ENCODE results near the gene LRP2.

The LRP2 gene

DNA sequence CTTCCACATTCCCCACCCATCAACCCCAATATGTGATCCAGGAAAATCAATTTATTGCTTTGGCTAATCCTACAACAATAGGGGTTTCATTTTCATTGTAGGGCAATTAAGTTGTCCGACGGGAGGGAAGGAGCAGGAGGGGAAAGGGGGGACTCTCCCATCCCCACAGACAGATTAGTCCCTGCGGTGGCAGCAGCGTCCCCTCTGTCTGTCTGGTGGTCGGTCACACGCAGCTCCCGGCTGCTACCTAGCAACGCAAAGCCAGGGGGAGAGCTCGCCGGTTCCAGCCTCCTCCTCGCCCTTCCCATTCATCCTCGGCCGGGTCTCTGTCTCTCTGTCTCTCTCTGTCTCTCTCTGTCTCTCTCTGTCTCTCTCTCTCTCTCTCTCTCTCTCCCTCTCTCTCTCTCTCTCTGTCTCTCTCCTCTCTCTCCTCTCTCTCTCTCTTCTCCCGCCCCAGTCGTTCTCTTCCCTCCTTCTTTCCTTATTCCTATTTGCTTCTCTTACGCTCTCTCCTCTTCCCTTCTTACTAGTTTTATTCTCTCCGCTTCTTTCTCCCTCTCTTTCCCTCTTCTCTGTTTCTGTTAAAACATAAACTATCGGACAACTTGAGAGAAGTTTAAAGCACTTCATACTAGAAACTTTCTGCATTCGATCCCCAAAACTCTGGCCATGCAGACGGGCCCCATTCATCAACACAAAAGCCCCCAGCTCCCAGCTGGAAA lies 1.2 kb downstream of the LRP2 start (continued):
- TF ChIP-seq, protein P1, sequence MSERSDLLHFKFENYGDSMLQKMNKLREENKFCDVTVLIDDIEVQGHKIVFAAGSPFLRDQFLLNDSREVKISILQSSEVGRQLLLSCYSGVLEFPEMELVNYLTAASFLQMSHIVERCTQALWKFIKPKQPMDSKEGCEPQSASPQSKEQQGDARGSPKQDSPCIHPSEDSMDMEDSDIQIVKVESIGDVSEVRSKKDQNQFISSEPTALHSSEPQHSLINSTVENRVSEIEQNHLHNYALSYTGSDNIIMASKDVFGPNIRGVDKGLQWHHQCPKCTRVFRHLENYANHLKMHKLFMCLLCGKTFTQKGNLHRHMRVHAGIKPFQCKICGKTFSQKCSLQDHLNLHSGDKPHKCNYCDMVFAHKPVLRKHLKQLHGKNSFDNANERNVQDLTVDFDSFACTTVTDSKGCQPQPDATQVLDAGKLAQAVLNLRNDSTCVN (tag by site-specific recombination; optimal IDR thresholded peaks at IDR 0.05) = no peak
- TF ChIP-seq ZNF169 (tag by site-specific recombination; IDR thresholded peaks at IDR 0.05) (no peak), ZNF335 (tag by site-specific recombination; conservative IDR thresholded peaks at IDR 0.05) (peak; percentile 66), PRDM1 (tag by site-specific recombination; IDR thresholded peaks at IDR 0.05) (peak; percentile 57), YY1 (tag by site-specific recombination; IDR thresholded peaks at IDR 0.05) (no peak), SP2 (tag by site-specific recombination; IDR thresholded peaks at IDR 0.05) (no peak), ZBTB48 (tag by site-specific recombination; IDR thresholded peaks at IDR 0.05) (0 out of 2 replicates have a peak, but pooled peaks have one; percentile 48), GLI2 (tag by site-specific recombination; IDR thresholded peaks at IDR 0.05; ENCODE audit: borderline replicate concordance, low read depth) (no peak), ZNF514 (tag by site-specific recombination; IDR thresholded peaks at IDR 0.05) (no peak), HOXC10 (CRISPR knock-in tag; IDR thresholded peaks at IDR 0.05) (no peak), ZNF24 (tag by site-specific recombination; IDR thresholded peaks at IDR 0.05) (no peak), ZNF776 (tag by site-specific recombination; IDR thresholded peaks at IDR 0.05; ENCODE audit: borderline replicate concordance) (no peak), ZNF274 (IDR thresholded peaks at IDR 0.05; ENCODE audit: low read length) (no peak), ZNF274 (tag by site-specific recombination; IDR thresholded peaks at IDR 0.05; ENCODE audit: borderline replicate concordance) (no peak), EGR2 (tag by site-specific recombination; IDR thresholded peaks at IDR 0.05; ENCODE audit: low read depth) (no peak), ZNF37A (tag by site-specific recombination; IDR thresholded peaks at IDR 0.05) (no peak), ZNF561 (tag by site-specific recombination; IDR thresholded peaks at IDR 0.05; ENCODE audit: borderline replicate concordance) (no peak), ZNF48 (tag by site-specific recombination; IDR thresholded peaks at IDR 0.05) (no peak), KLF16 (tag by site-specific recombination; IDR thresholded peaks at IDR 0.05) (no peak), SP3 (tag by site-specific recombination; IDR thresholded peaks at IDR 0.05) (no peak), ZNF529 (tag by site-specific recombination; IDR thresholded peaks at IDR 0.05; ENCODE audit: insufficient replicate concordance) (no peak), KLF8 (tag by site-specific recombination; IDR thresholded peaks at IDR 0.05) (no peak), ZSCAN23 (tag by site-specific recombination; IDR thresholded peaks at IDR 0.05) (no peak), ZNF391 (tag by site-specific recombination; IDR thresholded peaks at IDR 0.05; ENCODE audit: borderline replicate concordance, low read depth) (no peak), ZNF292 (tag by site-specific recombination; IDR thresholded peaks at IDR 0.05; ENCODE audit: borderline replicate concordance, low read depth) (no peak)
- TF ChIP-seq, protein P2, sequence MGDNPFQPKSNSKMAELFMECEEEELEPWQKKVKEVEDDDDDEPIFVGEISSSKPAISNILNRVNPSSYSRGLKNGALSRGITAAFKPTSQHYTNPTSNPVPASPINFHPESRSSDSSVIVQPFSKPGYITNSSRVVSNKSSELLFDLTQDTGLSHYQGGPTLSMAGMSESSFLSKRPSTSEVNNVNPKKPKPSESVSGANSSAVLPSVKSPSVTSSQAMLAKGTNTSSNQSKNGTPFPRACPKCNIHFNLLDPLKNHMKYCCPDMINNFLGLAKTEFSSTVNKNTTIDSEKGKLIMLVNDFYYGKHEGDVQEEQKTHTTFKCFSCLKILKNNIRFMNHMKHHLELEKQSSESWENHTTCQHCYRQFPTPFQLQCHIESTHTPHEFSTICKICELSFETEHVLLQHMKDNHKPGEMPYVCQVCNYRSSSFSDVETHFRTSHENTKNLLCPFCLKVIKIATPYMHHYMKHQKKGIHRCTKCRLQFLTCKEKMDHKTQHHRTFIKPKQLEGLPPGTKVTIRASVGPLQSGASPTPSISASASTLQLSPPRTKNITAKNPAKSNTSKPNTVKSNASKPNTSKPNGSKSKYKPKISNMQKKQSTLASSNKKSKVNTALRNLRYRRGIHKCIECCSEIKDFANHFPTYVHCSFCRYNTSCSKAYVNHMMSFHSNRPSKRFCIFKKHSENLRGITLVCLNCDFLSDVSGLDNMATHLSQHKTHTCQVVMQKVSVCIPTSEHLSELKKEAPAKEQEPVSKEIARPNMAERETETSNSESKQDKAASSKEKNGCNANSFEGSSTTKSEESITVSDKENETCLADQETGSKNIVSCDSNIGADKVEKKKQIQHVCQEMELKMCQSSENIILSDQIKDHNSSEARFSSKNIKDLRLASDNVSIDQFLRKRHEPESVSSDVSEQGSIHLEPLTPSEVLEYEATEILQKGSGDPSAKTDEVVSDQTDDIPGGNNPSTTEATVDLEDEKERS (tag by site-specific recombination; IDR thresholded peaks at IDR 0.05) = no peak
- TF ChIP-seq, protein P3, sequence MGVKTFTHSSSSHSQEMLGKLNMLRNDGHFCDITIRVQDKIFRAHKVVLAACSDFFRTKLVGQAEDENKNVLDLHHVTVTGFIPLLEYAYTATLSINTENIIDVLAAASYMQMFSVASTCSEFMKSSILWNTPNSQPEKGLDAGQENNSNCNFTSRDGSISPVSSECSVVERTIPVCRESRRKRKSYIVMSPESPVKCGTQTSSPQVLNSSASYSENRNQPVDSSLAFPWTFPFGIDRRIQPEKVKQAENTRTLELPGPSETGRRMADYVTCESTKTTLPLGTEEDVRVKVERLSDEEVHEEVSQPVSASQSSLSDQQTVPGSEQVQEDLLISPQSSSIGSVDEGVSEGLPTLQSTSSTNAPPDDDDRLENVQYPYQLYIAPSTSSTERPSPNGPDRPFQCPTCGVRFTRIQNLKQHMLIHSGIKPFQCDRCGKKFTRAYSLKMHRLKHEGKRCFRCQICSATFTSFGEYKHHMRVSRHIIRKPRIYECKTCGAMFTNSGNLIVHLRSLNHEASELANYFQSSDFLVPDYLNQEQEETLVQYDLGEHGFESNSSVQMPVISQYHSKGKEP (tag by site-specific recombination; IDR thresholded peaks at IDR 0.05) = no peak
- TF ChIP-seq, protein P4, sequence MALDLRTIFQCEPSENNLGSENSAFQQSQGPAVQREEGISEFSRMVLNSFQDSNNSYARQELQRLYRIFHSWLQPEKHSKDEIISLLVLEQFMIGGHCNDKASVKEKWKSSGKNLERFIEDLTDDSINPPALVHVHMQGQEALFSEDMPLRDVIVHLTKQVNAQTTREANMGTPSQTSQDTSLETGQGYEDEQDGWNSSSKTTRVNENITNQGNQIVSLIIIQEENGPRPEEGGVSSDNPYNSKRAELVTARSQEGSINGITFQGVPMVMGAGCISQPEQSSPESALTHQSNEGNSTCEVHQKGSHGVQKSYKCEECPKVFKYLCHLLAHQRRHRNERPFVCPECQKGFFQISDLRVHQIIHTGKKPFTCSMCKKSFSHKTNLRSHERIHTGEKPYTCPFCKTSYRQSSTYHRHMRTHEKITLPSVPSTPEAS (tag by site-specific recombination; IDR thresholded peaks at IDR 0.05) = no peak
- TF ChIP-seq, protein P5, sequence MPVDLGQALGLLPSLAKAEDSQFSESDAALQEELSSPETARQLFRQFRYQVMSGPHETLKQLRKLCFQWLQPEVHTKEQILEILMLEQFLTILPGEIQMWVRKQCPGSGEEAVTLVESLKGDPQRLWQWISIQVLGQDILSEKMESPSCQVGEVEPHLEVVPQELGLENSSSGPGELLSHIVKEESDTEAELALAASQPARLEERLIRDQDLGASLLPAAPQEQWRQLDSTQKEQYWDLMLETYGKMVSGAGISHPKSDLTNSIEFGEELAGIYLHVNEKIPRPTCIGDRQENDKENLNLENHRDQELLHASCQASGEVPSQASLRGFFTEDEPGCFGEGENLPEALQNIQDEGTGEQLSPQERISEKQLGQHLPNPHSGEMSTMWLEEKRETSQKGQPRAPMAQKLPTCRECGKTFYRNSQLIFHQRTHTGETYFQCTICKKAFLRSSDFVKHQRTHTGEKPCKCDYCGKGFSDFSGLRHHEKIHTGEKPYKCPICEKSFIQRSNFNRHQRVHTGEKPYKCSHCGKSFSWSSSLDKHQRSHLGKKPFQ (tag by site-specific recombination; IDR thresholded peaks at IDR 0.05) = no peak
- TF ChIP-seq, protein P6, sequence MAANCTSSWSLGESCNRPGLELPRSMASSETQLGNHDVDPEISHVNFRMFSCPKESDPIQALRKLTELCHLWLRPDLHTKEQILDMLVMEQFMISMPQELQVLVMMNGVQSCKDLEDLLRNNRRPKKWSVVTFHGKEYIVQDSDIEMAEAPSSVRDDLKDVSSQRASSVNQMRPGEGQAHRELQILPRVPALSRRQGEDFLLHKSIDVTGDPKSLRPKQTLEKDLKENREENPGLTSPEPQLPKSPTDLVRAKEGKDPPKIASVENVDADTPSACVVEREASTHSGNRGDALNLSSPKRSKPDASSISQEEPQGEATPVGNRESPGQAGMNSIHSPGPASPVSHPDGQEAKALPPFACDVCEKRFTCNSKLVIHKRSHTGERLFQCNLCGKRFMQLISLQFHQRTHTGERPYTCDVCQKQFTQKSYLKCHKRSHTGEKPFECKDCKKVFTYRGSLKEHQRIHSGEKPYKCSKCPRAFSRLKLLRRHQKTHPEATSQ (tag by site-specific recombination; IDR thresholded peaks at IDR 0.05) = no peak

Data from HEK293 (cell line).